NCI-H82 (cell line): ENCODE results near the gene NELL1.

ENCODE experiments used
- DNase-seq: peaks from one replicate; lab custom pipeline; 2025; lab: John Stamatoyannopoulos, UW

Gene NELL1

DNA sequence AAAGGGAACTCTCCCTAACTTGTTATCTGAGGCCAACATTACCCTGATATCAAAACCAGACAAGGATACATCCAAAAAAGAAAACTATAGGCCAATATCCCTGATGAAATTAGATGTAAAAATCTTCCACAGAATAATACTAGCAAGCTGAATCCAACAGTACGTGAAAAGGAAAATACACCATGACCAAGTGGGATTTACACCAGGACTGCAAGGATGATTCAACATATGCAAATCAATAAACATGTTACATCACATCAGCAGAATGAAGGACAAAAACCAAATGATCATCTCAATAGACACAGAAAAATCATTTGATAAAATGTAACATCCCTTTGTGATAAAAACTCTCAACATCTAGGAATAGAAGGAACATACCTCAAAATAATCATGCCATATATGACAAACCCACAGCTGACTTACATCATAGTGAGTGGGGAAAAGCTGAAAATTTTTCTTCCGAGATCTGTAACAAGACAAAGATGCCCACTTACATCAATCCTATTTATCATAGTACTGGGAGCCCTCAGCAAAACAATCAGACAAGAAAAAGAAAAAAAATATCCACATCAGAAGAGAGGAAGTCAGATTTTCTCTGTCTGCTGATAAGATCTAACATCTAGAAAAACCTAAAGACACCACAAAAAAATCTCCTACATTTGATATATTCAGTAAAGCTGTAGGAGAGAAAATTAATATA, 820.2 kb downstream of the NELL1 start:
- DNase-seq = no peak

DNA sequence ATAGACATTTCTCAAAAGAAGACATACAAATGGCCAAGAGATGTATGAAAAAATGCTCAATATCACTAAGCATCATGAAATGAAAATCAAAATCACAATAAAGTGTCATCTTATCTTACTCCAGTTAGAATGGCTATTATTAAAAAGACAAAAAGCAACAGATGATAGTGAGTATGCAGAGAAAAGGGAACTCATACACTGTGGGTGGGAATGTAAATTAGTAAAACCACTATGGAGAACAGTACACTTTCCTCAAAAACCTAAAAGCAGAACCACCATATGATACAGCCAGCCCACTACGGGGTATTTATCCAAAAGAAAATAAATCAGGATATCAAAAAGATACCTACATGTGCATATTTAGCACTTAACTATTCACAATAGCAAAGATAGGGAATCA, 823.5 kb downstream of the NELL1 start:
- DNase-seq = no peak

DNA sequence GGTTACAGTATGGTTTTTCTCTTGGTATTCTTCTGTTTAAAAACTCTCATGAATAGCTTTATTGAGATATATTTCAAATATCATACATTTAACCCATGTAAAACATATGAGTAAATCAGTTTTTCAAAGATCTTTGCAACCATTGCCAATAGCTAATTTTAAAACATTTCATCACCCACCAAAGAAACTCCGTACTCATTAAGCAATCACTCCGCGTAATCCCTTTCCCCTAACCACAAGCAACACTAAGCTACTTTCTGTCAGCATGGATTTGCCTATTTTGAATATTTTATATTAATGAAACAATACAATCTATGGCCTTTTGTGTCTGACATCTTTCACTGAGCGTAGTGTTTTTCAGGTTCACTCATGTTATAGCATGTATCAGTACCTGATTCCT, 825.6 kb downstream of the NELL1 start:
- DNase-seq = no peak

DNA sequence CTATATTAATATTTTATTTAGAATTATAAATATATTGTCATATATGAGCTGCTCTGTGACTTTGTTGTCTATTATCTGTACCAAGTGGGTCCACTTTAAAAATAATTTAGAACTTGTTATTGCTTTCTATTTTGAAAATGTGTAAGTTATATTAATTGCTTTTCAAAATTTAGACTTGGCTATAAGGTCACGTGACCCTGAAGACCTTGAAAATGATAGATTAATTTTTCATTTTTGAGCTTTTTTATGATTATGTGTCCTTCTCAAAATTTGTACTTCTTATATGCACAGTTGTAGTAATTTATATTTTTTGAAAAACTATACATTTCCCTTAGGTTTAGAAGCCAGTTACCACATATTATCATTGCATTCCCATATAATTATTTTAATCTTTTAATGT, 826.5 kb downstream of the NELL1 start:
- no peak for DNase-seq

DNA sequence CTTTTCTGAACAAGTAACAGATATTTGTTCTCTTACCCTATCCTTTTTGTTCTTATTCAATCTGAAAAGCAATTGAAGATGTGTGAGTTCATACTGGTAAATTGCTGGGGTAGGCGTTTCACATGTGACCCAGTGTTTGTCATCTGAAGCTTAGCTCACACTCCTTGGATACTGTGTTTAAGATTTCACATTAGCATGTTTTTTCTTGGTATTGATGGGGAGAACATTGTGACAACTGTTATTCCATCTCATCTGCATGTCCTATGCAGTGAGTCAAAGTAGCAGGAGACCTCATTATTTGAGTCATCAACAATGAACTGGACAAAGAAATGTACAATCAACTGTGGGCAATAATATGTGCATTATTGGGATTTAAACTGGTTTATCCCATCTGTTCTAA, 831.9 kb downstream of the NELL1 start:
- no peak for DNase-seq

DNA sequence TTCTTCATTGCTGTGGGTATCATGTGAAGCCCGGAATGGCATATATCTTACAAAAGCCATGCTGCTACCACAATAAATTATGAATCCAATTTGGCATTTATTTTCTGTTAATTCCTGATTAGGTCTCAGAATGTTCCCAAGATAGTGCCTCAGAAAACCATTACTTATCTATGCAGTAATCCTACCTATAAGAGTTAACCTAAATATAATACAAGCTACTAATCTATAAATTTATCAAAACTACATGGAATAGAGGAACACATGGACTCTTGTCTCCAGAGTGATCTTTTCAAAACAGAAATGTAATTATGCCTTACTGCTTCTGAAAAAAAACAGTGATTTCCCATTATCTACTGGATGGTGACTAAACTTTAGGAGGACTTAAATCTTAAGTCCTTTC, 835.7 kb downstream of the NELL1 start:
- DNase-seq = no peak

DNA sequence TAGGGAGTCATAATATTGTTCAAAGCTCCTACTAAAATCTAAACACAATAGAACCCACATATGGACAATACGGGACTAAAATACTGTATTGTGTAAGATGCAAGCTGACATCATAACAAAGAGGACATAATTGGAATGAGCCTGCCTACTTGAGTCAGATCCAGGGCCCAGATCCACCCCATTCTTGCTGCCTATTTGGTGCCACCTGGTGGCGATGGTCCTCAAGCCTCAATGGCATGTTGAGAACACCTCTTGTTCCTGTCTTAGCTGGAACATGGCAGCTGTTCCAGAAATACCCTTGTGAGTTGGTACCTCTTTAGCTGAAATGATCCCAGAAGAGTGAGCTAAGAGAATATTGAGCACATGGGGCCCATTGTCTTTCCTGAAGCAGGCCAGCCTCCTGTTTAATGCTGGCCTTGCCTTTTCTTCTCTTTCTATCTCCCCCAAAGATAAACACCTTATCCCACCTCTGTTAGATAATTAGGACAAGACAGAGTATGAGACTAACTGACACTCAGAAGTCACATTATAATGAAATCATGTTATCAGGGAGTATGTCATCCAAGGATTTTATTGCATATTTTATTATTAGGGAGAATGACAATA, 842.6 kb downstream of the NELL1 start:
- peak; percentile 86 for DNase-seq

DNA sequence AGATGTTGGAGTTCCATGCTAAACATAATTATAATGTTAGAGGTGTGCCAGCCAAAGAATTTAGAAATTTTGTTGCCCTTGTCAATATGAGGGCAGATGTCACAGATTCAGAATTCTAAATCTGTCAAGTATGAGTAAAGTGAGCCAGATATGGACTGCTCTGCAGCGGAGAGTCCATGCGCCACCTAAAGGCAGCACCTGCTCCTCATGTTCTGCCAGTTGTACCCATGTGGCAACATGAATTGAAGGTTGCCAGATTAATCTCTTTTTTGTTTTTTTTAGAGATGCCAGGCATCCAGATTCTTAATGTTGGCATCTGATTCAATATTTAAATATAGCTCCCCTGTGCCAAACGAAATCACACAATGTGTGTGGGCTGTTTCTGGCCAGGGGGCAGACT, 844.9 kb downstream of the NELL1 start:
- peak; percentile 55 for DNase-seq

DNA sequence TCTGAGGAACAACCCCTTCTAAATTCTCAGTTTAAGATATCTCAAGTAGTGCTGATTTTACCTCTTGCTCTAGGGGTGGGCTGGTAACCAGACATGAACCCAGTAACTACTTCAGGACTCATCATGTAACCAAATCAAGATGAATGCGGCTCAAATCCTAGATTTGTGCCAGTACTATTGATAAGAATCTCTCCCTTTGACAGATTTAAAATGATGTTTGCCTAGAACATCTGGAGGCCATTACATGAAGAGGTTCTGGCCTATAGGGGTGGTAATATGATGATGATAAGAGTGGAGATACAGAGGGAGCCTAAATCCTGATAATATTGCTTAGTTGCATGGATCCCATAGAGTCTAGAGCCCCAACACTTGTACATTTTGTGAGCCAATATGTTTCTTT, 850.9 kb downstream of the NELL1 start:
- no peak for DNase-seq

DNA sequence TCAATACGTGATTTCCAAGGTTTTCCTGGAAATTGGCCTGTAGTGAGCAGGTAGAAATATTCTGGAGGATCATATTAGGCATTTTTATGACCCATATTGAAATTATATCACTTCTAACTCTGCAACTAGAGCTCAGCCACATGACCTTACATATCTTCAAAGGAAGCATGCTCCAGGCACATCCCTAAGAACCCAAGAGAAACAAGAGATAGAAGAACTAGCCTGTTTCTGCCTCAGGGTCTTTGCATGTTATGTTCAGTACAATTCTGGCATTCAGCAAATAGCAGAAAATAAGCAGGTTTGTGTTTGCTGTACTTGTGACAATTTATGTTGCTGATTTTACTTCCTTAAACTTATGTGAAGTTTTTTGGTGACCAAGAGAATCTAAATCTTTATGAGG, 859.8 kb downstream of the NELL1 start:
- no peak for DNase-seq

DNA sequence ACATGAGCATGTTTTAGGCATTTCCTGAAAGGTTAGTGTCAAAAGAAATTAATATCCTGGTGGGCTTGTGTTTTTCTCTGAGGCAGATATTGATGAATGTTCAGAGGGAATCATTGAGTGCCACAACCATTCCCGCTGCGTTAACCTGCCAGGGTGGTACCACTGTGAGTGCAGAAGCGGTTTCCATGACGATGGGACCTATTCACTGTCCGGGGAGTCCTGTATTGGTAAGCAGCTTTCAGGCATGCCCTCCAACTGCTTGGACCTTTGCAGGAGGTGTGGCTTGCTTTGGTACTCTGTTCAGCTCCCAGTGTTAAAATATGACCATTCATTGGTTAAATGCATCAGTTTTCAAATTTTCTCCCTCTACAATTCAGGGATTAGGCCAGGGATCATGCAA, 864.9 kb downstream of the NELL1 start:
- no peak for DNase-seq

DNA sequence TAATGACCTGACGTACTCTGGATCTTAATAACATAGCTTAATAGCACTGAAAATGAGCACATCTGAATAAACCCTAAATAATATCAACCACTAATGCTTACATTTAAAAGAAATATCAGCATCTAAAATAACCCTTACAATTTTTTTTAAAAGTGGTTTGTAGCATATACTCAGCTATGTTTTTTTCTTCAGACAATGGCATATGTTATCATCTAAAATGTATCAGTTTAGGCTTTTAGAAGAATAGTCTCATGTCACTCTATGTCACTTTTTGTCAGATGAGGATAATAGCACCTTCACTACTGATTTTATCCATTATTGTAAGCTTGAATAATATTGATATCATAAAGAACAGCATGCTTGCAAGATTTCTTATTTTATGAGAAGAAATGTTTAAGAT, 868.6 kb downstream of the NELL1 start:
- no peak for DNase-seq

DNA sequence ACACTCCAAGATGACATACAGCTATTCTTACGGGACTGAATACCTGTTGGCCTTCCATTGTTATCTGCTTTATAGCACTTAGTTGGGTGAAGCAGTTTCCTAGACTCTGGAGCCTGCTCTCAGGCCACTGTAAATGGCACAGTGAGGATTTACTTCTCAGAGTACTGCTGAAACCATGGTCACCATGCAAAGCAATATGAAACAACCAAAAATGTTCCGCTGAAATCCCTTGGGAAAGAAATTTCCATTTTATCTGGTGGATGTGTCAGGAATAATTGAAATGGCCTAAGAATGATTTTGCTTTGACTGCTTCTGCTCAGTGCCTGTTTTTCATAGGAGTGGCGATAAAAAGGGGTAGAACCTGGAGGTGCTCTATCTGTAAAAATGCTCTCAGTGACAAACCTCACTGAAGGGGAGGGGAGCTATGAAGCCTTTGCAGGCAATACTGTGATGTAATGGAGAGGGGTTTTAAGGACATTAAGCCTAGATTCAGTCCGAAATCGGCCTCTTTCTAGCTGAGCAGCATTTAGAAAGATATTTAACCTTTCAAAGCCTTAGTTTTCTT, 871.9 kb downstream of the NELL1 start:
- no peak for DNase-seq

DNA sequence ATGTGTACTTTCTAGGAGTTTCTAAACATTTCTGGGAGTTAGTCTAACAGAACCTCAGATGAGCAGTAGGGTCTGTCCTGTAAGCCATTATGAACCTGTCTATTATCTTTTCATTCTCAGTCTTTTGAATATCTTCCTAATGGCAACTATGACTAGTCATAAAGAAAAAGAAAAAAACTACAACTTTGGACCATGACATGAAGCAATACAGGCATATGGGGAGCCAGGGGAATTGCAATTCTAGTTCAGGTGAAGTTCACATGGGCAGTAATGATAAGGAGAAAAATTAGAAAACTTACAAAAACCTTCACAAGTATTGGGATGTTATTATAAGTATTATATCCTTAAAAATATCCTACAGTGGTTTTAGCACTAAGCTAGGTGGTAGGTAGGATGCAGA, 874.5 kb downstream of the NELL1 start:
- DNase-seq = no peak

DNA sequence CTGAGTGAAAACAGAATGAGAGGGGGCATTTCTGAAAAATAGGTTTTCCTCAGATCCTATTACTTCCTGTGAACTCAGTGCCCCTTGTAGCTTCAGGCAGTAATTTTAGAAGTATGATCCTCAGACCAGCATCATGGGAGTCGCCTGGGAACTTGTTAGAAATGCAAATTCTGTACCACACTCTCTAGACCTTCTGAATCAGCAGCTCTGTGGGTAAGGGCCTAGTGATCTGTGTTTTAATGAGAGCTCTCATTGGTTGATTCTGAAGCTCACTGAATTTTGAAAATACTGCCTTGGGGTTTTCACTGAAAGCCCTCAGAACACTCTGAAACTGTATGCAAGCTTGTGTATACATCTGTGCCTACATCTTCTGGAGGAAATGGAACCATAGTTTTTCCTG, 876.3 kb downstream of the NELL1 start:
- DNase-seq = no peak

DNA sequence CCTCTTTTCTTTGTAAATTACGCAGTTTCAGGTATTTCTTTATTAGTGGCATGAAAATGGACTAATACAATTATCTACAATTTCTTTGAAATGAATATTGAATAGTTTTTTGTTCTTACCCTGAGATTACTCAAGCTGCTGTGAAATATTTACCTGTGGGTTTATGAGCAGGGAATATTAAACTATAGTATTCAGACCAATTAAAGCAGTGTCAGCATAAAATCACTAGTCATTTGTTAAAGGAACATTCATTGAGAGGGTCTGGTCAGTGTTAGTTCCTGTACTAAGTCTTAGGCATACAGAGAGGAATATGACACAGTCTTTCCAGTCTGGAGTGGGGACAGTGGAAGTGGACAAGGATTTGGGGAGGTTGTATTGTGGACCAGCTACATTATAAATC, 877.3 kb downstream of the NELL1 start:
- no peak for DNase-seq

DNA sequence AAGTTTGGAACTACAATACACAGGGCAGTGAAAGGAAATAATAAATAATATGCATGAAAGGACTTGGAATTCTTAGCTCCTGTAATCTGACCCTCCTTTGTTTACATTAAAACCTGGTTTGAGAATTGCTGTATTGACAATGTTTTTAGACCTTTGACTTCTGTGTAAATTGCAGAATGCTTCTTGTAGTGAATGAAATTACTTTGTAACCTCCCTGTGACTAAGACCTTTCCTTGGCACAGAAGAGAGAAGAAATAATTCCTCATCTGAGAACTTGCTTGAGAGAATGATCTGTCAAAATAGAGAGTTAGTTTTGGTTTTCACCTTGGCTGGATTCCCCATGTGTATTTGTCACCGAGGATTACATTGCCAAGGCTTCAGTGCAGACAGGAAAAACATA, 883.5 kb downstream of the NELL1 start:
- DNase-seq = no peak

DNA sequence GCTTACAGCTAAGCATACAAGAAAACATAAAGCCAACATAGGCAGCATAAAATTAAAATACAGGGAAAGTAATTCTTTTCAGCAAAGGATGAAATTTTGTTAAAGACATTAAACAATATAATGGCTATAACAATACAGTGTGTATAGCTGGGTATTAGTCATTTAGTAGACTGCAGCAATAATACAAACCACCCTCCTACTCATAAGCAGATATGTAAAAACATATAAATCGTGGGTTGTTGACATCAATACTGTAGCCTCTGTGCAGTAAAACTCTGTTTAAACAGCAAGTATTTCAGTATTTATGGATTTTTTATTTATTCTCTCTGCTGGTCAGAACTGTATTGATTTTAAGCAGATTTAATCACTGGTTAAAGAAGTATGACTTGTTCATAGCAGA, 884.4 kb downstream of the NELL1 start:
- no peak for DNase-seq

DNA sequence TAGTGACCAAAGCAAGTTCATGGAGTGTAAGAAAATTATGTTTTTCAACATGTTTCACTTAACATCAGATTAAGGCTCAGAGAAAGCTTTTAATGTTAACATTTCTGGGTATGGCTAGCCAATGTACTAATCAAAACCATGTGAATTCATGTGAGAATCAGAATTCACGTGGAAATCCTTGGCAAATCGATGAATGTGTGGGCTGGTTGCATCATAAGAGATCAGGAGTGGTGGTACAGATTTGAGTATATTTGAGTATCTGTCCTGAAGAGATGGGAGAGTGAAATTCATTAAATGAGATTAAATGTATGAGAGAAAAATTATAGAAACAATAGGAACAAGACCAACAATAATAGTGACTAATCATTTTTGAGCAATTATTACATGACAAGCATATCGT, 884.9 kb downstream of the NELL1 start:
- no peak for DNase-seq

DNA sequence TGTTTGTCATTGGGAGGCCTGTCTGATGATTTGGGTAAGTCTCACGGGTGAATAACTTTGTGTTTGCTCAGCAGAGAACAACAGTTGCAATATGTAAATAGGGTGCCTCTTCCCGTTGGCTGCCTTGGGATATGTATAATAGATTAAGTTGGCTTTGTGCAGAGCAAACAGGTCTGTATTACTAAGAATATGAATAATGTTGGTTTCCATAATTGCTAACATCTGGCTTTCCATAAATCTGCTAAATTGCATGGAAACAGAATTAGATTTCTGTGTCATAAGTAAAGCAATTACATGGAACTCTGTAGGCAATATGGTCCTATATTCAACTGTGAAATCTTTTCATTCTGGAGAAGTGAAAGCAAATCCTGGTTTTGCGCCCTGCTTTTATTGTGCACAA, 887.5 kb downstream of the NELL1 start:
- no peak for DNase-seq

DNA sequence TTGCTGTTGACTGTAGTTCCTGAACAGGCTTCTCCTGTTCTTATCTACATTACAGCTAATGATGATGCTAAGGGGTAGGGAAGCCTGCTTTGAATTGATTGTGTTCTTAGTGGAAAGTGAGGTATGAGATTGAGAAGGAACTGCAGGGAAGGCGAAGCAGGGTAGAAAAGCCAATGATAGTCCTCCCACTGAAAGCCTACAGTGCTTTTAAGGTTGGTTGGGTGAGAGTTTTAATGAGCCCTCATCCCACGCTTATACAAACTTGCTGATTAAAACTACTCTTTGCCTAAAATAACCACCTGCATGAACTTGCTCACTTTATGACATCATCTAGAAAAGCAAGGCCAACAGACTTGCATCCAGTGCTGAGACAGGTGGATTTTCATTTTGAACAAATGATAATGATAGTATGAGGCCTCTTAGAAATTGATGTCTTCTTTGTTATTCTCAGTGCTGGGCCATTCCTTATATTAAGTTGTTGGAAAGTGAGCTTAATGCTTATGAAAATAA, 891.1 kb downstream of the NELL1 start:
- DNase-seq = no peak

DNA sequence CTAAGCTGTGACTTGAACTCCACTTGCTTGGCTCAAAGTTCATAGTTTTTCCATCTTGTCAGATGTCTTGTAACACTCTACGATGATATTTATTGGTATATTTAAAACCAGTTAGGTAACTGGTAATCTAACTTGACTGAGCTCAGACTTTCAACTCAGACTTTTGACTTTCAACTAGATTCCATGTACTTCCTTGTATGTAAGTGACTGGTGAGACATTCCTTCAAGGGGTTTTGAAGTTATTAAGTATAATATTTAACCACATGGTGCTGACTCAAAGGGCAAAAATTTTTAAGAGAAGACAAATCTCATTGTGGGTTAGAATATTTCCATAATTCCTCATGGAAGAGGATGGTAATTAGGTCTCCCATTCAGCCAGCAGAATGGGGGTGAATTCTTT, 892.2 kb downstream of the NELL1 start:
- no peak for DNase-seq

DNA sequence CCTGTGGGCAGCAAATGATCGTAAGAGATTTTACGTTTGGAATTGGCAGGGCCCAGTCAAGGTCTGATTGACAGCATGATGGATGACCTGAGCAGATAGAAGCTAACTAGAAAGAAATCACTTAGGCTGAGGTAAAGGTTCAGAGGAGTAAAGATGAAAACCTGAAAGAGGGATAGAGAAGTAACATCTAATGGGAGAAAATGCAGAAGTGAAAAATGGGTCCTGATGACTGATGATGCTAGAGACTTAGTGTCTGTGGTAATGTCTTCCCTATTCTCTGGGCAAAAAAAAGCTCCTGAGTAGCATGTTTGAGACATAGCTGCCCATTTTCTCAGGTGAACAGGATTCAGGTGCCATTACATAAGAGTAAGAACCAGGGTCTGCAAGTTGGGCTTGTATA, 894.7 kb downstream of the NELL1 start:
- no peak for DNase-seq
